ENCODE data around the gene AASS.

GRCh38 chr7:122072272-122072671, 71.8 kb downstream of the AASS start:
- no peak for TF ChIP-seq POLR2A (IDR thresholded peaks at IDR 0.05; ENCODE audit: low read depth, low read length)
- TF ChIP-seq POU2F2 (IDR thresholded peaks at IDR 0.05; ENCODE audit: low read depth, low read length) = no peak
- TF ChIP-seq TAF1 (IDR thresholded peaks at IDR 0.05; ENCODE audit: low read depth, low read length) = no peak
- no peak for TF ChIP-seq POLR2AphosphoS5 (IDR thresholded peaks at IDR 0.05; ENCODE audit: low read depth, low read length)
- no peak for TF ChIP-seq PAX5 (IDR thresholded peaks at IDR 0.05; ENCODE audit: insufficient read depth, low read length, severe bottlenecking)
- no peak for TF ChIP-seq SPI1 (IDR thresholded peaks at IDR 0.05; ENCODE audit: low read depth, low read length)

Data from GM12891 (cell line).